HG03378 (cell line): ENCODE results near the gene VWA5B2.
"Not testable (repeated sequence)": the region's sequence is repeated elsewhere in the genome, so short reads cannot be mapped to it uniquely, and the experiment has no call there.

Experiments used
- ATAC-seq: cut with Tn5 transposase; IDR thresholded peaks from one replicate; pipeline ENCODE4 v1.9.1; 2021; ENCODE audit warnings: mild to moderate bottlenecking, moderate library complexity; ENCODE audit not compliant: unreplicated experiment

VWA5B2 gene

DNA sequence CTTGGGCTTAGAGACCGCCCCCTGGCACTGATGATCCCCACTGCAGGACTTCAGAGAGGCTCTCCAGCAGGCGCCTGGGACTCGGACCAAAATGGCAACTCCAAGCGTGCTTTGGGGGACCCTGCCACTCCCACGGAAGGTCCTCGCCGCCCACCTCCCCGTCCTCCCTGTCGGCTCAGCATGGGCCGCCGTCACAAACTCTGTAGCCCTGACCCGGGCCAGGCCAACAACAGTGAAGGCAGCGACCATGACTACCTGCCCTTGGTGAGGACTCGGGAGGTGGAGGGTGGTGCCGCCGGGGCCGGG is 11.7 kb downstream of the VWA5B2 start:
- no peak for ATAC-seq

DNA sequence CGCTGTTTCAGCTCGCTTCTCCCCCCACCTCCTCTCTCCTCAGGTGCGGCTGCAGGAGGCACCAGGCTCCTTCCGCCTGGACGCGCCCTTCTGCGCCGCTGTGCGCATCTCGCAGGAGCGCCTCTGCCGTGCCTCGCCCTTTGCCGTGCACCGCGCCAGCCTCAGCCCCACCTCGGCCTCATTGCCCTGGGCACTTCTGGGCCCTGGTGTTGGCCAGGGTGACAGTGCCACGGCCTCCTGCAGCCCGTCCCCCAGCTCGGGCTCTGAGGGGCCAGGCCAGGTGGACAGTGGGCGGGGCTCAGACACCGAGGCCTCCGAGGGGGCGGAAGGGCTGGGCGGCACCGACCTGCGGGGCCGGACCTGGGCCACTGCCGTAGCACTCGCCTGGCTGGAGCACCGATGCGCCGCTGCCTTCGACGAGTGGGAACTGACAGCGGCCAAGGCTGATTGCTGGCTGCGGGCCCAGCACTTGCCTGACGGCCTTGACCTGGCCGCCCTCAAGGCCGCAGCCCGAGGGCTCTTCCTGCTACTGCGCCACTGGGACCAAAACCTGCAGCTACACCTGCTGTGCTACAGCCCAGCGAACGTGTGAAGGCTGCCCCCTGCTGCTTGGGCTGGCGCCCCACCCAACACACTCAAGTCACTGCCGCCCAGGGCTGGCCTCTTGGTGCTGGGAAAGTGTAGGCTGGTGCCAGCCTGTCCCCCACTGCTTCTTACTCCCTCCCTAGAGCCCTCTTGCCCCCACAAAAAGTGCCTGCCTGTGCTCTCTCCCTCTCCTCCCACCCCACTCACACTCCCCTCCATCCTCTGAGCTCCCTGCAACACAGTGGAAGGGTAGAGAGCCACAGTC is 12.3 kb downstream of the VWA5B2 start:
- ATAC-seq, result no peak

DNA sequence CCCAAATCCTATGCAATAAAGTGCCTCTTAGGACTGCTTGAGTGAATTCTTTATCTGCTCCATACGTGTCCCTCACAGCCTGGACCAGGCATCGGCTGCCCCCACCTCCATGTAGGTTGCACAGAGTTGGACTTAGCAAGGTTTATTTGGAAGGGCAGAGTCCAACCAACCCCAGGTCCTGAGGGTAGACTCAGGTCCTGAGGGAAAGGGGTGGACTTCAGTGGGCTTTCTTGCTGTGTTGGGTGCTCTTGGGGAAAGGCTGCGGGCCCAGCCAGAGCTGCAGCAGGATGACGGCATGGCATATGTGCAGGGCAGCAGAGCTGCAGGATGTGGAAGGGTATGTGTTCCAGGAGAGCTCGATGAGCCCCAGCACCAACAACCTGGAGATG is 12.9 kb downstream of the VWA5B2 start:
- ATAC-seq, result no peak

DNA sequence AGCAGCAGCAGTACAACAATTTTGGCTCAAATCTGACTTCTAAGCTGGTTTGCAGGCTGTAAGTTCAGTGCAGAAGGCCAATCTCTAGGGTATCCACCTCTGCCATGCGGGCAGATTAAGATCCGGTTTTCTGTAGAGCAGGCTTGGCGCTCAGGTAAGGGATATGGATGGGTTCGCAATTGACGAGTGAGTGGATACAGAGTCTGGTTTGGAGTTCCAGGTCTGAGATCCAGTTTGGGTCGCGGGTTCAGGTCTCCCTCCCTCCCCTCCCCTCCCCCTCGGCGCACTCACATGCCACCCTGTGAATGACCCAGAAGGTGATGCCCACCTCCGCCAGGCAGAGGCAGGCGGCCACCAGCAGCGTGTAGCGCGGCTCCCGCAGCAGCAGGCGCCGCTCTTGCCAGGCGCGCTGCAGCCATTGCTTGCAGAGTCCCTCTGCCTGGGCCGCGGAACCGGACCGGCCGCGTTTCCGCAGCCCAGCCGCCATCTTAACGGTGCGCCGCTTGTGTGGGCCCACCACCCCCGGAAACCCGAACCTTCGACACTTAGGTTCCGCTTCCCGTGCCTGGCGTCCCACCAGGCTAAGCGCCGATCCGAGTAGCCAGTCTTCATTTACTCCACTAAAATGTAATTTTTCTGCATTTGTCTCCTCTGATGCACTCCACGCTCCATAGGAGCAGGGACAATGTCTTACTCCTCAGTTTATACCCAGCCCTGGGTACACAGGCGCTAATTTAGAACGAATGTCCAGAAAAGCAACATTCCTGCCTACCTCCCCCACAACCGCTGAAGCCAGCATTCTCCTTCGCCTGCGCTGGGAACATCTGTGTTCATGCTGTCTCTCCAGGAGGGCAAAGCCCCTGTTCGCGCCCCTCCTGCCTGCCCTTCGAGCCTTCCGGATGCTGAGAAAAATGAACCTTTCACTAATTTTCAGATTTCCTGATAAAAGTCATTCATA is 19.3 kb downstream of the VWA5B2 start, which contains the start of gene ALG3:
Gene ALG3 (minus strand): TSS at position 509 of the 958 bp plus-strand sequence. CDS start 22 bp downstream, at position 487.
- peak; percentile 33 for ATAC-seq

DNA sequence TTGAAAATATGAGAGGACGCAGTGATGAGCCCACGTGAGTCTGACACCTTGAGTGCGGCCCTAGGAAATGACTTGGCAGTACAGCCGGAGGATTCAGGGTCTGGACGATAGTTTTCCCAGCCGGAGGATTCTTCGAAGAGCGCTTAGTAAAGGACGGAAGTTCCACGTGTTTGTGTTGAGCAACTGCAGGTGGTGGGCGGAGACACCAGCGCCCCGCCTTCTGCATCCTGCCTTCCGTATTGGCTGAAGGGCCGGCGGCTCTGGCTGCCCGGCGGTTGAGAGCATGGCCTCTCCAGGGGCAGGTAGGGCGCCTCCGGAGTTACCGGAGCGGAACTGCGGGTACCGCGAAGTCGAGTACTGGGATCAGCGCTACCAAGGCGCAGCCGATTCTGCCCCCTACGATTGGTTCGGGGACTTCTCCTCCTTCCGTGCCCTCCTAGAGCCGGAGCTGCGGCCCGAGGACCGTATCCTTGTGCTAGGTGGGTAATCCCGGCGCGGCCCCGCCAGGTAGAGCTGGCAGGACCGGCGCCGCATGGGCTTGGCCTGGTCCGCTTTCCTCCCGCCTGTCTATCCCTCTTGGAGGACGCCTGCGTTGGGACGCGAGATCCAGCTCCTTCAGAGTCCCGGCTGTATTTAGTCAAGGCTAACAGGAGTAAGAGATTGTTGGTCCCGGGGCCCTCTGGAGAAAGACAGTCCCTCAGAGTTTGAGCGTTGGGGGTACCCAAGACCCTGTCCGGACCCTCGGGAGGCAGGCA is 20.2 kb downstream of the VWA5B2 start, which contains the start of gene EEF1AKMT4:
Gene EEF1AKMT4 (plus strand): TSS at position 261 of the 755 bp plus-strand sequence. CDS start 23 bp downstream, at position 284.
- ATAC-seq, result peak; percentile 76

DNA sequence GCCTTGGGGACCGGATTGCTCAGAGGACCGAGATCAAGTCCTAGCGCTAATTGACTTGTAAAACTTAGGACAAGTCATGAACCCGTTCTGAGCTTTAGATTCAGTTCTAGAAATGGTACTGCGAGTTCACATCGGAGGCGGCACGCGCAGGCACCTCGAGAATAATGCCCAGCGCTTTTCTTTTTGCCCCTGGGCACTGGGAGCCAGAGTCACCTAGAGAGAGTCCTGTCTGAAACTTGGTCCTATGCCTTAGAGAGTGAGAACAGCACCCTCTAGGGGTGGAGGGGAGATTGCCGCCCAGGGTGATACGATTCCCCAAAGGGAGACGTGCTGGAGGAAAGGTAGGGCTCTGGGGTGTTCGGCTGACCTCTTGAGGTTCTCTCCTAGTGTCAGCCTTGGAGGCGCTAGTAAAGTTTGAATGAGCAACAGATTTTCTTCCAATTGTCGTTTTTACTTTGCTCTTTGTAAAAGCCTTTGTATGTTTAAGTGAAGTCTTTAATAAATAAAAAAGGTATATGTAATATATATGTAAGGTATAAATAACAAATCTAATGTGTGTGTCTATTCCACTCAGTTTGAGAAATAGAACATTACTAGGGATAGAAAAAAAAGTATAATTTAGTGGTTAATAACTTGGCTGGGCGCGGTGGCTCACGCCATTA is 20.9 kb downstream of the VWA5B2 start:
- peak; percentile 74 for ATAC-seq

DNA sequence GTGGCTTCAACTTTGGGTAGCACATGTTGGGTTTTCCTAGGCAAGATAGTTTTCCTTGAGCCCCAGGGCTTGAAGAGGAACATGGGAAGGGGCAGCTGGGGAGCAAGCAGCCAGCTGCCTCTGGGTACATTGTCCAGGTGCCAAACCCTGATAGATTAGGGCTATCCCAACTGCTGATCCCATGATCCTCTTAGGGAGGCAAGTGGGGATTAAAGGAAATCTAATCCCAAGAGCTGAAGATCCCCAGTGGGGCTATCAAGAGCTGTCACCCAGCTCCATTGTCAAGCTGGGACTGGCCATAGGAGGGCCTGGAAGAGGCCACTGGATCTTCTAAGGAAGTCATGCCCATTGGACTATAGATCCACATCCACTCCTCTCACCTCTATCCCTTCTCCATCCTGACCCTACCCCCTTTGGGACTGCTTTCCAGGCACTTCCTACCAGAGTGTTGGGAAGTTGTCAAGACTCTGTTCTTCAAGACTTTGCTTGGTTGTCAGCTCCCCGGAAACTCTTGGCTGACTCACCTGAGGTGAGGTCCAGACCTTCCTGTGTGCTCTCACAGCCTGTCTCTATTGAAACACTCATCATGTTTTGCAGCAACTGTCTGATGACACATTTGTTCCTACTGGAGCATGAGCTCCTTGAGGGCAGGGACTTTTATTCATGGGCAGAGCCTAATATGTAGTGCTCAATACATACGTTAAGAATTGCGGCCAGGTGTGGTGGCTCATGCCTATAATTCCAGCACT is 26.1 kb downstream of the VWA5B2 start:
- no peak for ATAC-seq

DNA sequence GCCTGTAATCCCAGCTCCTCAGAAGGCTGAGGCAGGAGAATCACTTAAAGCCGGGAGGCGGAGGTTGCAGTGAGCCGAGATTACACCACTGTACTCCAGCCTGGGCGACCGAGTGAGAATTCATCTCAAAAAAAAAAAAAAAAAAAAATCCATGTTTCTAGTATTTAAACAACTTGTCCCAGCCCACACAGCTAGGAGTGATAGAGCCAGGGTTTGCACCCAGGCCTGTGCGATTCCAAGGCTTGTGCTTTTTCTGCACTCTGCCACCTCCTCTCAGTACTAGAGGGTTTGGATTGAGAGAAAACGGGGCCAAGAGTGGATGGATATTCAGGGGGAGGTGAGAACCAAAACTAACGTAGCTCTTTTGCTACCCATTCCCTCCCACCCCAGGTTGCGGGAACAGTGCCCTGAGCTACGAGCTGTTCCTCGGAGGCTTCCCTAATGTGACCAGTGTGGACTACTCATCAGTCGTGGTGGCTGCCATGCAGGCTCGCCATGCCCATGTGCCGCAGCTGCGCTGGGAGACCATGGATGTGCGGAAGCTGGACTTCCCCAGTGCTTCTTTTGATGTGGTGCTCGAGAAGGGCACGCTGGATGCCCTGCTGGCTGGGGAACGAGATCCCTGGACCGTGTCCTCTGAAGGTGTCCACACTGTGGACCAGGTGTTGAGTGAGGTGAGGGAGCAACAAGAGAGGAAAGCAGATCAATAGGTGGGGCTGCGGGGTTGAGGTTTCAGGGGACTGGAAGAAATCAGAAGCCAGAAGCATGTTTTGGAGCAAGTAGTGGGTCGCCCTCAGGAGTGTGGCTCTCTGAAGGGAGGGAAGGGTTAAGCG is 27.9 kb downstream of the VWA5B2 start:
- ATAC-seq, result no peak

DNA sequence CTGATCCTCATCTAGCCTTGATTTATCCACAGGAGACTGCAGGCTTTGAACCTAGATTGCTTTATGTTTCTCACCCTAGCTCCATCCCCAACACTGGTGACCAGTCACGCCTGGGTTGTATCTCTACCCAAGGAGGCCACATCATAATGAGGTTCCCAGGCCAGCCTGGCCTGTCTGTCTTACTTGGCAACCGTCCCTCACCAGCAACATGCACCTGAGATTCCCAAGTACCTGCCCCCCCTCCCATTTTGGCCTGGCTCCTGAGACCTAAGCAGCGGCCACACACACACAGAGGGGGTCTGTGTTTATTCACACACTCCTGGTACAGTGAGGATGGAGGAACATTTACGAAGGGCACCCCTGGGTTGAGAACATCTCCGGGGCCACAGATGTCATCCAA is 29.5 kb downstream of the VWA5B2 start:
- no peak for ATAC-seq

DNA sequence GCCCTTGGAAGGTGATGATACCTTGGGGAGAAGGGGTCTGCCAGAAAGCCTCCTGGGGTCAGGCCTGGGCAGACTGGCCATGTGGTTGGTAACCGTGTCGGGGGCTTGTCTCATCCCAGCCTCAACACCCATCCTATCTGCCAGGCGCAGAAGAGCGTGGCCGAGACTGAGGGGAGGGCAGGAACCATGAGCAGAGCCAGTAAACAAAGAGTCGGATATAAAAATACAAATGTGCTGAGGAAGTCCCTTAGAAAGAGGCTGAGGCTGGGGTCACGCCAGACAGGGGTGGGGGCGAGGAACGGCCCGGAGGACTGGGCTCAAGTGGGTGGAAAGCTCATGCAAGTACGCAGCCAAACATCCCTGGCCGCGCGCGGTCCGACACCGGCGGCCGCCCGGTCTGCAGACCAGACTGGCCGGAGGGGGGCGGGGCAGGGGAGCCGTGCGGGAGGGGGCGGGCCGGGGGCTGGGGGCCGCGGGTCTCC is 30.1 kb downstream of the VWA5B2 start:
- no peak for ATAC-seq

DNA sequence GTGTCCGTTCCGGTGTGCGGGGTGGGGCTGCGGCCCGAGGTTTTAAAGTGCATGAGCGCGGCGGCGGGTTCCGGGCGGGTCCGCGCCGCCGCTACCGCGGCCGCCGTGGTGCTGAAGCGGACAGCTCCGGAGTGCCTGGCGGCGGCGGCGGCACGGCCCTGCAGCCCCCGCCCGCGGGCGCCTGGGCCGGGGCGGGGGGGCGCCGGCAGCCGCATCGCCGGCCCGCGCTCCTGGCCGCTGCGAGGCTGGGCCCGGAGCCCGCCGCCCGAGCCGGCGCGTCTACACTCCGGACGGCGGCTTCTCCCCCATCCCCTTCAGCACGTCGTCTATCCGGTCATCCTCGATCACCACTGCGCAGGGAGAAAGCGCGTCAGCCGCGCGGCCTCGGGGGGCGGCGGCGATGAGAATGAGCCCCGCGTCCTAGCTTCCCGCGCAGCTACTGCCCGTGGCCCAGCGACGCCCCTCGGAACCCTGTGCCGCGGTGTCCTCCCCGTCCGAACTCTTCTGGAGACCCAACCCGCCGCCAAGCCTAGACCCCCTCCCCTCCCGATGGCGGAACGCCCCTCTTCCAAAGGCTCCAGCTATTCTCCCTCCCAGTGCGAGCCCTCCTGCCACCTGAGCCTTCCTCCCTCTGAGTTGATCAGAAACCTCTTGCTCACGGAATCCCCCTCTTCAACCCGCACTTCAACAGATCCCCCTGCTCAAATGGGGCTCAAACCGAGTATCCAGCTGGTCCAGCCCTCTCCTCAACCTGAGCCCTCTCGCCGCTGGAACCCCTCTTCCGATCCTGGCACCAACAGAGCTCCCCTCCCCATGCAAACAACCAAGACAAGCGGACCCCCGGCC is 30.7 kb downstream of the VWA5B2 start:
- ATAC-seq, result no peak

DNA sequence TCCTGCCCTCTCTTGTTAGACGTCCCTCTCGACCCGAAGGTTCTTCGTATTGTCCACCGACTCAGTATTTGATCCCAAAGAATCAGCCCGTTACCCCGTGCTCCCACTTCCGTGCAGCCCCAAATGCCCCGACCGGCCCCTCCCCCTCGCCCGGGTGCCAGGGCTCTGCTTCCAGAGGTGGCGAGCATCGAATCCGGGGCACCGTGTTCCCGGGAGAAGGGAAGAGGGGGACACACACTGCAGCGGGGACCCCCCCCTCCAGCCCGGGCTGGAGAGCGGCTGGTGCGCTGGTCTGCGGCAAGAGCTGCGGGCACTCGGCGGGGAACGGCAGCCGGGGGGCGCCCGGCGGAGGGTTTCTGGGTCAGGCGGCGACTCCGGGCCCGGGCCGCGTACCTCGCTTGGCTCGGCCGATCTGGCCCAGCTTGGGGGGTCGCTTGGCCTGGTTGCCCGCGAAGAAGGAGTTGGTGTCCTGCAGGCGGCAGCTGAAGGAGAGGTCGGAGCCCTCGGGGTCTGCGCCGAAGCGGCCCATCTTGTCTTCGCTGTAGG is 31.4 kb downstream of the VWA5B2 start:
- ATAC-seq, result no peak

DNA sequence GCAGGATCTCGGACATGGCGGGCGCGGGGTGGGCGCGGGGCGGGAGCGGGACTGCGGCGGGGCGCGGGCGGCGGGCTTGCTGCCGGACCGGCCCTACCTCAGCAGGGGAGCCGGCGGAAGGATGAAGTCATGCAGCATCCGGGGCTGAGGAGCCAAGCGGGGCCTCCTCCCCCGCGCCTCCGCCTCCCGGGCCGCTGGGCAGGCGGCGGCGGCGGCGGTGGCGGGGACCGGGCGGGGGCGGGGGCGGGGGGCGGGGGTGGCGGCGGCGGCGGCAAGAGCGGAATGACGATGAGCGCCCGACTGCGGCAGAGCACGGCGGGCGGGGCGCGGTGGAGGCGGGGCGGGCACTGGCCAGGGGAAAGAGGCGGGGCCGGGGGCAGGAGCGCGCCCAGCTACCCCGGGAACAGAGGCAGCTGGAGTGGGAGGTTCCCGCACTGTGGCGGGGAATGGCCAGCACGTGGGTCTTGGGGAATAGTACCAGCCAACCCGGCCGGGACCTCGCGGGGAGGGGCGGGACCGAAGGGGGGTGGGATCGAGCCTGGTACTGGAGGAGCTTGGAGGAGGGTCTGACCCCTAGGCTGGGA is 32.0 kb downstream of the VWA5B2 start, which contains the start of gene CAMK2N2:
Gene CAMK2N2 (minus strand): TSS at position 284 of the 584 bp plus-strand sequence. CDS start 268 bp downstream, at position 16.
- ATAC-seq, result no peak

DNA sequence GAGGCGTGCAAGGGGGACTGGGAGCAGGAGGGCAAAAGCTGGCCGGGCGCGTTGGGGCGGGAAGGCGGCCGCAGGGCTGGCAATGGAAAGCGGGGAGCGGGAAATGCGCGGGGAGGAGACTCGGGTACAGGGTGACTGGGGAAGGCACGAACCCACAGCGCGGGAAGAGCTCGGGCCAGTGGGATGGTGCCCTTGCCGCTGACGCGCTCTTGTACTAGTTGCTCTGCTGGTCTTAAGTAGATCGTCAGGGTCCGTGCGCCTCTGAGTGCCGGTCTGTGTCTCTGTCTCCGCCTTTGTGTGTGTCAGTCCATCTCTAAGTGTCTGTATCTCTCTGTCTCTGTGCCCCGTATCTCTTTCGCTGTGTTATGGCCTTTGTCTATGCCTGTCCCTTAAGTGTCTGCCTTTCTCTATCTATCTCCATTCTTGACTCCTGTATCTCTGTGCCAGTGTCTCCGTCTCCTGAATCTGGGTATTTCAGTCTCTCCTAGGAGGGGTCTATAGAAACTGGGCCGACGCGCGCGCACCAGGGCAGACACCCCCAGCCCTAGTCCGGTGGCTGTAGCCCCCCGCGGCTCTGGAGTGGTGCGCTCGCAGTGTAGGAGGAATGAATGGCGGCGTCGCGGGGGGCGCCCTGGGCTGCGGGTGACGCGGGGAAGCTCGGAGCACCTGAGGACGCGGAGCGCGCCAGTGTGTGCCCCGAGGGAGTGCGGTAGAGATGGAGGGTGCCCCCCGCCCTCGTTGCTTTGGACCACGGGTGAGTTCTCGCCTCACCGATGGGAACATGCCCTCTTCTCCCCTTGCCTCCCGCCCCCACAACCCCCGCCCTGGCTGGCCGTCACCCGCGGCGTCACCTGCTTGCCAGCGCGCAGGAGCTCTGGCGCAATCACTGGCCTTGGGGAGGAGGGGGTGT is 32.7 kb downstream of the VWA5B2 start:
- ATAC-seq, result no peak

DNA sequence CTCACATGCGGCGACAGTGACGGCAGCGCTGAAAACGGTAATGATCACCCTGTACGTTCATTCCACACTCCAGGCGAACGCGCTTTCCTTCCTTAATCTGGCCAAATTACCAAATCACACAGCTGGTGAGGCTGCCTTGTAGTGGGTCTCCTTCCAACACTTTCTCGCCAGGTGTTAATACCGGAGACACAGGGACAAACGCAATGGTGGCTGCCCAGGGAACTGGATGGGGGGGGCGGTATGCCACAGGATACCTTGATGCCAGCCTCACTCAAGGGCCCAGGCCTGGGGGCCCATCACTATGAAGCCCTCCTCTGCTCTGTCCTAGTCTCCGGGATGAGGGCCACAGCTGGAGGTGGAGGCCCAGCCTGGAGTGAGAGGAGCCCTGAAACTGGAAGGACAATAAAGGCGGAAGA is 33.4 kb downstream of the VWA5B2 start:
- ATAC-seq, result no peak

DNA sequence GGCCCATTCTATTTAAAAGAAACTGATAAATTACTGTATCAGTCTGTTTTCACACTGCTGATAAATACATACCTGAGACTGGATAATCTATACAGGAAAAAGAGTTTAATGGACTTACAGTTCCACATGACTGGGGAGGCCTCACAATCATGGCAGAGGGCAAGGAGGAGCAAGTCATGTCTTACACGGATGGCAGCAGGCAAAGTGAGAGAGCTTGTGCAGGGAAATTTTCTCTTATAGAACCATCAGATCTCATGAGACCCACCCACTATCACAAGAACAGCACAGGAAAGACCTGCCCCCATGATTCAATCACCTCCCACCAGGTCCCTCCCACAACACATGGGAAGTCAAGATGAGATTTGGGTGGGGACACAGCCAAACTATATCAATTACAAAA is 37.9 kb downstream of the VWA5B2 start:
- not testable (repeated sequence) for ATAC-seq
